Measurements from ENCODE around the gene IMPA2. TPM values are rescaled to one million over a fixed set of nuclear protein-coding genes. Genes with fewer than 3 reads are reported as not detected.

Gene IMPA2
- total RNA-seq, 1 donor from 2014 or later: 54.2 TPM

DNA sequence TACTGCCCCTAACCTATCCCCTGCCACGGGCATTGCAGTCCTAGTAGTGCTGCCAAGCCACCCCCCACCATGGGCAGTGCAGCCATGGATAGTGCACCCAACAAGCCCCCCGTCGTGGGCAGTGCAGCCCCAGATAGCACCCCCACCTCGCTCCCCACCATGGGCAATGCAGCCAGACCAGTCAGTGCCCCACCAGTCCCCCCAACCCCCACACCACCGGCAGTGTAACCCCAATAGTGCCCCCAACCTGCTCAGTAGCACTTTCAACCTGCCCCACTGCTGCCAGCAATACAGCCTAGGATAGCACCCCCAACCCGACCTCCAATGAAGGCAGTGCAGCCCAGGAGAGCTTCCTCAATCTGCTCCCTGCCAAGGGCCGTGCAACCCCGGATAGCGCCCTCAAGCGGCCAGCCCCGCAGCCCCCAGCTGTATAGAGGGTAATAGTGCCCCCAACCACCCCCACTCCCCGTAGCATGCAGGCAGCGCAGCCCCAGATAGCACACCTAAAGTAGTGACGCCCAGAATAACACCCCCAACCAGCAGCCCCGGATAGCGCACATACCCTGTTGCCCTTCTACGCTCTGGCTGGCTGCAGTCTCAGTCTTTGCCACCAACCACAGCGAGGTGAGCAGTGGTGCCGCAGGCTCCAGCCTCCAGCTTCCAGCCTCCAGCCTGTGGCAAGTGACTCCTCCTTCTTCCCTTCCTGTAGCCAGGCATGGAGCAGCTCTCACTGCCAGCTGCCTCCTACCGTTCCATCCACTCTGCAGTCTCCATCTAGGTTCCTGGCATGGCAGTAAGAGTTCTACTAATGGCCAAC is 66.9 kb downstream of the IMPA2 start:
- ATAC-seq: peak in 1 of 2 donors; percentile 41
- intact Hi-C loops (cut with DNase I): no loop called here

DNA sequence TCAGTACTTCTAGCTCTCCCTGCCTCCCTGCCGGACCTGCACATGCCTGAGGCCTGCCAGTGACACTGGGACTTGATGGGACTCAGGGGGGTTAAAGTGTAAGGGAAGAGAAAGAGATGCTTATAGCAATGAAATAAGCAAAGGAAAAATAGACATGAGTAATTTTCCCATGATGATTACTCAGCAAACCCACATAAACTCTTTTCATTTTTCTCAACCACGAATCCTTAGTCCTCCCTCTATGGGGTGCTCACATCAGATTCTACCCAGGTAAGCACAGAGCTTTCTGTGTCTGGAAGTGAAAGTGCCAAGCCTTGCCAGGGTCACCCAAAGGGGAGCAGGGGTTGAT is 67.5 kb downstream of the IMPA2 start:
- no peak overlapping the region for H3K27ac ChIP-seq
- intact Hi-C loops (cut with DNase I): no loop called here
- H3K4me1 ChIP-seq: no peaks in the 10 kb centered on the region
- no peak for ATAC-seq
- no peaks in the 10 kb centered on the region for H3K9me3 ChIP-seq
- H3K36me3 ChIP-seq: no peaks in the 10 kb centered on the region
- no peak for TF ChIP-seq CTCF (IDR thresholded peaks at IDR 0.05)
- no peak overlapping the region for H3K4me3 ChIP-seq
- DNase-seq: no peak
- H3K27me3 ChIP-seq (ENCODE audit: low read depth): no peaks in the 10 kb centered on the region

More for the DNA sequence above, 66.9 kb downstream of the IMPA2 start:
- Histone ChIP-seq H3K4me1 (no peaks in the 10 kb centered on the region), H3K4me3 (no peak overlapping the region), H3K9me3 (no peaks in the 10 kb centered on the region), H3K36me3 (no peaks in the 10 kb centered on the region), H3K27ac (no peak overlapping the region), H3K27me3 (ENCODE audit: low read depth) (no peaks in the 10 kb centered on the region)
- TF ChIP-seq CTCF (IDR thresholded peaks at IDR 0.05): no peak
- no peak for DNase-seq

DNA sequence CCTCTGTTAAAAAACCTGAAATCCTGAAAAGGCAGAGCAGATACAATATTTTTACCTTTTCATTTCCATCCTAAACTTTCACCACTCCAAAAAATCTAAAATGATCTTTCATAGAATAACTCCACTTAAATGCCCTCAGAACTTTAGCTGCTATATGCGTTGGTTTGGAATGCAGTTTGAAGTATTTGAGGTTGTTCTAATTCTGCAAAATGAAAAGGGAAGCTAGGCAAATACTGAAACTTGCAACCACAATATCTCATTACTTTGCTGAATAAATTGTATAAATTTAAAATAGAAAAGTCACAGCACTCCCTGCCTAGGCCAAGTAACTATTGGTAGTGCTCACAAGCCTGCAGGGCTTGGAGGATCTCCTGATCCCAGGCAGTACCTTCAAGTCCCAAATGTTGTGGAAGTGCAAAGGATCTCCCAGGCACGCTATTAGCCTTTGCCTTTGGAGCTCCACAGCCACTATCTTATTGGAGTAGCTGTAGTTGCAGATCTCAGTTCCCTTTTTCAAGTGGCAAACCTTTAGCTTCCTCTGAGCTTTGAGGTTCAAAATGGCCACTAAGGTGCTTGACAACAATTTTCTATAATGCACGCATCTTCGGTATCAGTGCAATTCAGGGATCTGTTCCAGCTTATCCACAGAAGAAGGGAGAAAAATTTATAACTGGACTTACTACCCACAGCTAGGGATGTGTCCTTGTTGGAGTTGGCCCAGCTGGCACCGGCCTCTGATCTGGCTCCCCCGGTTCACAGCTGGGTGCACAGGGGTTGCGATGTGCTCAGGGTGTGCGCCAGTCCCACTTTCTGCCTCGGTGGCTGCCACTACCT is 68.9 kb downstream of the IMPA2 start:
- DNase-seq: no peak
- Histone ChIP-seq H3K36me3 (no peaks in the 10 kb centered on the region), H3K4me1 (no peaks in the 10 kb centered on the region), H3K27me3 (ENCODE audit: low read depth) (no peaks in the 10 kb centered on the region), H3K27ac (peak overlapping the region; percentile 46), H3K4me3 (peak overlapping the region; percentile 11), H3K9me3 (no peaks in the 10 kb centered on the region)
- intact Hi-C loops (cut with DNase I): no loop called here
- no peak for TF ChIP-seq CTCF (IDR thresholded peaks at IDR 0.05)
- ATAC-seq: no peak

GRCh38 chr18:12052866-12053265 is 71.6 kb downstream of the IMPA2 start:
- no peaks in the 10 kb centered on the region for H3K4me1 ChIP-seq
- intact Hi-C loops (cut with DNase I): no loop called here
- DNase-seq: no peak
- no peak overlapping the region for H3K4me3 ChIP-seq
- no peak for TF ChIP-seq CTCF (IDR thresholded peaks at IDR 0.05)
- H3K36me3 ChIP-seq: no peaks in the 10 kb centered on the region
- H3K27ac ChIP-seq: no peak overlapping the region
- H3K27me3 ChIP-seq (ENCODE audit: low read depth): no peaks in the 10 kb centered on the region
- no peak for ATAC-seq
- H3K9me3 ChIP-seq: no peaks in the 10 kb centered on the region

DNA sequence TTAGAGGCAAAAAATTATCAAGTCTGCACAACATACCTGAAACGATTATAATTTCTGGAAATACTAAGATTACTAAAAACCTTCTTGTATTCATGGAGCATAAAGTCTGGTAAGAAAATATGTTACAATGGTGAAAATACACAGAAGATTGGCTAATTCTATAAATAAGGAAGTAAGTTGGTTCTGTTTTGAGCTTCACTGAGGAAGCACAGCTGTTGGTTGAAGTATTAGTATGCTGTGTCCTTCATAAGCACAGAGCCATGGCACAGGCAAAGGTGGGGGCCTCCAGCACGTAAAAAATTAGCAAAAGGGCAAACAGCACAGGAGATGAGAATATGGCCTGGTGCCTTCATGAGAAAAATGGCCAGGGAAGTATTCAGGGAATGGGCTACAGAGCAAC is 72.0 kb downstream of the IMPA2 start:
- Histone ChIP-seq H3K4me3 (no peak overlapping the region), H3K27me3 (ENCODE audit: low read depth) (no peaks in the 10 kb centered on the region), H3K36me3 (no peaks in the 10 kb centered on the region), H3K4me1 (no peaks in the 10 kb centered on the region), H3K9me3 (no peaks in the 10 kb centered on the region), H3K27ac (no peak overlapping the region)
- no peak for DNase-seq
- intact Hi-C loops (cut with DNase I): no loop called here
- TF ChIP-seq CTCF (IDR thresholded peaks at IDR 0.05): no peak
- ATAC-seq: peak in 1 of 2 donors; percentile 56
